ENCODE measurements around the gene STK38L.

STK38L gene

DNA sequence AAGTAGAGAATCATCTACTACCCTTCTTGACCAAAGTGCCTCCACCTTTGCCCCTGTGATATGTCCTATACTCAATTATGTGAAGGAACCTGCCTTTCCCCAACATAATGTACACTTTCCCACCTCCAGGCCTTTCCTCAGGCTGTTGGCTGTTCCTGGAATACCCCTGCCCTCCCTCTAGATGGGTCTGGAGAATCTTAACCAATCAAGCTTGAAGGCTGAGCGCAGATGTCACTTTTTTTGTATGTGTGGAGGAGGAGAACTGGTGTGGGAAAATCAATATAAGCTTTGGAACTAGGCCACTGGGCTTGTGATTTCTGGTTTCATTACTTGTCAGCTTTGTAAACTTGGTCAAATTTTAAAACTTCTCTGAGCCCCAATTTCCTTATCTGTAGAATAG is 93.3 kb downstream of the STK38L start:
- H3K27ac ChIP-seq = no peak overlapping the region
- H3K4me1 ChIP-seq = peaks cover 0 to 16% (median 11%) of the 10 kb centered on the region in 10 experiments; a peak in 14 of 20 replicates
- no peak overlapping the region for H3K4me2 ChIP-seq
- H3K4me3 ChIP-seq = no peak overlapping the region
- TF ChIP-seq Cebpa-rat (IDR thresholded peaks at IDR 0.05) = no peak
- no peaks in the 10 kb centered on the region for H3K36me3 ChIP-seq
- H3K27me3 ChIP-seq = peaks cover 26 to 40% (median 38%) of the 10 kb centered on the region in 11 experiments
- H4K20me1 ChIP-seq = no peaks in the 10 kb centered on the region; a peak in 3 of 22 replicates
- no peaks in the 10 kb centered on the region for H3K9me3 ChIP-seq (replicated peaks in 1 of 11)
- H3K9ac ChIP-seq = no peak overlapping the region

DNA sequence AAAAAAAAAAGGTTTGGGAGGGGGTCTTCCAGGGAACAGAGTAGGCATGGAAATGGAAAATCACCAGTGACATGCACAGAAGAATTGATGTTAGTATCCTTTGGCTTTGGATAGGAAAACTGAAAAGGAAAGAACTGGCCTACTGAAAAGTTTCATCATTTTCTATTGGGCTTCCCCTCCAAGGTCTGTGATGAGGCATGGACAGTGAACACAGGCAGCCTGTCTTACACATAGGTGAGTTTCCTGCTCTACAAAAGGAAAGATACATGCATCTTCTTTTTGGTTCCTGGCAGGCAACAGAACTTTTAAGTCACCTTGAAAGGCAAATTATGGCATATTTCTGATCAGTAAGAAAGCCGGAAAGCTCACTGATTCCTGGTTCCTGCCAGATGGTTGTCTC is 94.4 kb downstream of the STK38L start:
- H3K9me3 ChIP-seq (replicated peaks in 1 of 11) = no peaks in the 10 kb centered on the region
- no peaks in the 10 kb centered on the region for H3K36me3 ChIP-seq
- no peak overlapping the region for H3K9ac ChIP-seq
- no peaks in the 10 kb centered on the region; a peak in 3 of 22 replicates for H4K20me1 ChIP-seq
- peaks cover 15 to 29% (median 27%) of the 10 kb centered on the region in 11 experiments for H3K27me3 ChIP-seq
- TF ChIP-seq Cebpa-rat (IDR thresholded peaks at IDR 0.05) = no peak
- no peak overlapping the region for H3K27ac ChIP-seq
- H3K4me1 ChIP-seq = peaks cover 0 to 8% (median 5%) of the 10 kb centered on the region in 10 experiments; a peak in 9 of 20 replicates
- no peak overlapping the region for H3K4me2 ChIP-seq
- no peak overlapping the region for H3K4me3 ChIP-seq

DNA sequence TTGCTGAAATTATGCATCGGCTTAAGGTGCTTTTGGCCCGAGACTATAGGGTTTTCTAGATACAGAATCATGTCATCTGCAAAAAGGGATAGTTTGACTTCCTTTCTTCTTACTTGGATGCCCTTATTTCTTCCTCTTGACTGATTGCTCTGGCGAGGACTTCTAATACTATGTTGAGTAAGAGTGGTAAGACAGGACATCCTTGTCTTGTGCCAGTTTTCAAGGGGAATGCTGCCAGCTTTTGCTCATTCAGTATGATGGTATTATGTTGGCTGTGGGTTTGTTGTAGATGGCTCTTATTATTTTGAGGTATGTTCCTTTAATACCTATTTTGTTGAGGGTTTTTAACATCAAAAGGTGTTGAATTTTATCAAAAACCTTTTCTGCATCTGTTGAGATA is 96.9 kb downstream of the STK38L start:
- no peaks in the 10 kb centered on the region for H3K36me3 ChIP-seq
- no peak for TF ChIP-seq Cebpa-rat (IDR thresholded peaks at IDR 0.05)
- H4K20me1 ChIP-seq = no peaks in the 10 kb centered on the region; a peak in 1 of 22 replicates
- peaks cover 0 to 4% (median 2%) of the 10 kb centered on the region in 11 experiments; a peak in 5 of 22 replicates for H3K27me3 ChIP-seq
- no peaks in the 10 kb centered on the region for H3K9me3 ChIP-seq (replicated peaks in 1 of 11)
- no peak overlapping the region for H3K4me2 ChIP-seq
- no peak overlapping the region for H3K27ac ChIP-seq
- H3K4me1 ChIP-seq = no peaks in the 10 kb centered on the region
- no peak overlapping the region for H3K9ac ChIP-seq
- no peak overlapping the region for H3K4me3 ChIP-seq

DNA sequence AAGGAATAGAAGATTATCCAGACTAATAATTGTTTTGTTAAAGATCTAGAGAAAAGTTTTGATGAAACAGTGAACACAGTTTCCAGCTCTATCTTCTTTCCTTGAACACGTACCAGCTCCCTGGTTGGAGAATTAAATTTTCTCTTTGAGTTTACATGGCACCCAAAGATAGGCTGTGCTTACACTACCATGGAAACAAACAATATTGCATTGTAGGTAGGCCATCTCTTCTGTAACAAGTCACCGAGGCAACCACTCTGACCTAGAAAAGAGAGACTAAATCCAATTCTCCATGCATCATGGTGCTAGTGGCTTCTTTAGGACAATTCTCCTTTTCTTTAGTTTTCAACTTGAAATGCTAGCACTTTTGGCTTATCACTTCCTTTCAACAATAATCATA is 98.5 kb downstream of the STK38L start:
- TF ChIP-seq Cebpa-rat (IDR thresholded peaks at IDR 0.05) = no peak
- H3K9me3 ChIP-seq (replicated peaks in 1 of 11) = no peaks in the 10 kb centered on the region
- H3K36me3 ChIP-seq = no peaks in the 10 kb centered on the region
- no peak overlapping the region for H3K4me2 ChIP-seq
- no peak overlapping the region for H3K4me3 ChIP-seq
- H3K27me3 ChIP-seq = no peaks in the 10 kb centered on the region
- no peaks in the 10 kb centered on the region for H4K20me1 ChIP-seq
- H3K9ac ChIP-seq = no peak overlapping the region
- H3K4me1 ChIP-seq = no peaks in the 10 kb centered on the region
- H3K27ac ChIP-seq = no peak overlapping the region

DNA sequence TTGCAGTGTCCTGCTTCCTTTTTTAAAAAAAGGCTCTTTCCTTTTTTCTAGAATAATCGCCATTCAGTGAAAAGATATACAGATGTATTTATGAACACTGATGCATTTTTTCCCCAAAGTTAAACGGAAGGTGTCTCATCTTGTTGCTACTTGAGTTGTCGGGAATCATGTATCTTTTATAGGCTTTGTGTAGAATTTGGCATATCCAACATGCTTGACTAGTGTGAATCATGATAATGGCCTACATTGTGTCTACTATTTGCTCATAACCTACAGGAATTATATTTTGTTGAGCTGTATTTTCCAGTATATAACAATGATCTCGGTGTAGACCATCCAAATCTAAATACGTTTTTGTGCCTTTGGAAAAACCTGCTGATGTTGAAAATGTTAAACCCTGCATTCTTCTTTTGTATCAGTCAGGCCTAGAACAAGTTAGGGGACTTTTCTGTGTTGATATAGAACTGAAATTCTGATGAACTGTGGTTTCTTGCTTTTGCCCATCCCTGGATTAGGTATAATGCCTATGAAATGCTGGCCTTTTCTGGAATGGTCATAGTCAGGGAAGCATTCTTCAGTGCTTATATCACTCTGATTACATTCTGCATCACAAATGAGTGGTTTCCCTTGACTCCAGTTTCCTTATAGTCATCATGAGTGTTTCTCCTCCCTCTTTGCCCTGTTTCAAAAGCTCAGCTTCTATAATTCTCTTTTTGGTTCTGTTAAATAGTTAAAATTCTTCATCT is 99.3 kb downstream of the STK38L start:
- no peaks in the 10 kb centered on the region for H3K9me3 ChIP-seq (replicated peaks in 1 of 11)
- no peaks in the 10 kb centered on the region for H3K36me3 ChIP-seq
- no peaks in the 10 kb centered on the region for H4K20me1 ChIP-seq
- no peak overlapping the region for H3K4me3 ChIP-seq
- H3K4me2 ChIP-seq = no peak overlapping the region
- H3K27ac ChIP-seq = no peak overlapping the region
- TF ChIP-seq Cebpa-rat (IDR thresholded peaks at IDR 0.05) = no peak
- no peaks in the 10 kb centered on the region for H3K4me1 ChIP-seq
- H3K27me3 ChIP-seq = no peaks in the 10 kb centered on the region
- no peak overlapping the region for H3K9ac ChIP-seq

DNA sequence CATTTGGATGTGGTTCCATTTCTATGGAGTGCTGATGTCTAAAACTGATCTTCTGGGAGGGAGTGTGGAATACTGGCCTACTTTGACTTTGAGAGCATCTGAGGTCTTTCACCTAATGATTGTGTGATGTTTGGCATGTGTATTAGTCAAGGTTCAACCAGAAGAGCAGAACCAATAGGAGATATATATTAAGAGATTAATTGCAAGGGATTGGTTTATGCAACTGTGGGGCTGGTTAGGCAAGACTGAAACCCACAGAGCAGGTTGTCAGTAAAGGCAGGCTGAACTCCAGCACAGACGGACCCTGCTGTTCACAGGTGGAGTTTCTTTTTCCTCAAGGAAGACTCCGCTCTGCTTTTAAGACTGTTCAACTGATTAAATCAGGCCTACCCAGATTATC is 100.2 kb downstream of the STK38L start:
- TF ChIP-seq Cebpa-rat (IDR thresholded peaks at IDR 0.05) = no peak
- Histone ChIP-seq H3K9me3 (replicated peaks in 1 of 11) (no peaks in the 10 kb centered on the region), H3K4me3 (no peak overlapping the region), H3K4me2 (no peak overlapping the region), H3K9ac (no peak overlapping the region), H4K20me1 (no peaks in the 10 kb centered on the region), H3K27ac (no peak overlapping the region), H3K4me1 (no peaks in the 10 kb centered on the region), H3K27me3 (no peaks in the 10 kb centered on the region), H3K36me3 (no peaks in the 10 kb centered on the region)

DNA sequence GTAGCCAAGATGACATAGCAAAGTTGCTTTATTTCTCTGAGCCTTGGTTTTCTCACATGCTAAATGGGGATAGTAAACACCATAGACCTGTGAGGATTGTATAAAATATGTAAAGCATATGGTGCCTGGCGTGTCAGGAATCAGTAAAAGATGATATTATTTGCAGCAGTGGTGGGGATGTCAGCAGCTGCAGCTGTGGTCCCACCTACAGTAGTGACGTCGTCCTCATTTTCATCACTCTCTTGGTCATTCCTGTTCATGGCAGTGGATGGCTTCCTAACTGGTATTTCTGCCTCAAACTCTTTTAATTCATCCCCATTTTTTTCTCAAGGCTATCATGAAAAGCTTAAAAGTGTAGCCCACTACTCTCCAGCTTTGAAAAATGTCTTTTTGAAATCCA is 100.7 kb downstream of the STK38L start:
- H3K4me1 ChIP-seq = no peaks in the 10 kb centered on the region
- no peaks in the 10 kb centered on the region for H3K27me3 ChIP-seq
- no peaks in the 10 kb centered on the region for H3K9me3 ChIP-seq (replicated peaks in 1 of 11)
- no peaks in the 10 kb centered on the region for H4K20me1 ChIP-seq
- no peak overlapping the region for H3K9ac ChIP-seq
- no peaks in the 10 kb centered on the region for H3K36me3 ChIP-seq
- no peak overlapping the region for H3K4me3 ChIP-seq
- no peak overlapping the region for H3K27ac ChIP-seq
- H3K4me2 ChIP-seq = no peak overlapping the region
- no peak for TF ChIP-seq Cebpa-rat (IDR thresholded peaks at IDR 0.05)

DNA sequence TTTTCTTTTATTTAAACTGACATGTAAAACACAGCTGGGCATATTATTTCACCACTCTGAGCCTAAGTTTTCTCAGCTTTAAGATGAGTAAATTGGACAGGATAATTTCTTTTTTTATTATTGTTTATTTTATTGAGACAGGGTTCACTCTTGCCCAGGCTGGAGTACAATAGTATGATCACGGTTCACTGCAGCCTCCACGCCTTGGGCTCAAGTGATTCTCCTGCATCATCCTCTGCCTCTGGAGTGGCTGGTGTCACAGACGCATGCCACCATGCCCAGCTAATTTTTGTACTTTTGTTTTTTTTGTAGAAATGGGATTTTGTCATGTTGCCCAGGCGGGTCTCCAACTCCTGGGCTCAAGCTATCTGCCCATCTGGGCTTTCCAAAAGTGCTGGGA is 101.3 kb downstream of the STK38L start:
- TF ChIP-seq Cebpa-rat (IDR thresholded peaks at IDR 0.05) = no peak
- H3K9me3 ChIP-seq (replicated peaks in 1 of 11) = no peaks in the 10 kb centered on the region
- no peak overlapping the region for H3K4me3 ChIP-seq
- no peak overlapping the region for H3K27ac ChIP-seq
- H3K4me2 ChIP-seq = no peak overlapping the region
- no peaks in the 10 kb centered on the region for H3K36me3 ChIP-seq
- H4K20me1 ChIP-seq = no peaks in the 10 kb centered on the region
- no peaks in the 10 kb centered on the region for H3K4me1 ChIP-seq
- no peaks in the 10 kb centered on the region for H3K27me3 ChIP-seq
- H3K9ac ChIP-seq = no peak overlapping the region

DNA sequence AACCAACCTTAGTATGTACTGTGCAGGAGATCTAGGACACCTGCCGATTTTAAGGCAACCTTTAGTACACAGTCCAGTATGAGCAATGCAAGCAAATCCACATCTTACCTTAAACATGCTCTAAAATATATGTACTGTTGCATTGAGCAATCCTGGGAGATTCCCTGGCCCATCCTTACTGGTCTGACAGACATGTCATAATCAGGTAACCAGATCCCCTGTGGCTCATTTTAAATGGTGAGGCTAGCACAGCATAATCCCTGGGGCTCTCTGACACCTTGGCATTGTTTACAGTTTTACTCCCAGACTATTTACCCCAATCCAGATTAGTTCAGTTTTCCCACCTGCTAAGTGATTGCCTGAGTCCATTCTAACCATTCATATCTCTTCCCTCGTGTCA is 103.7 kb downstream of the STK38L start:
- Histone ChIP-seq H3K4me1 (no peaks in the 10 kb centered on the region), H3K9me3 (replicated peaks in 1 of 11) (no peaks in the 10 kb centered on the region), H3K27ac (no peak overlapping the region), H3K4me3 (no peak overlapping the region), H3K36me3 (no peaks in the 10 kb centered on the region), H3K4me2 (no peak overlapping the region), H3K27me3 (no peaks in the 10 kb centered on the region), H4K20me1 (no peaks in the 10 kb centered on the region), H3K9ac (no peak overlapping the region)
- no peak for TF ChIP-seq Cebpa-rat (IDR thresholded peaks at IDR 0.05)

DNA sequence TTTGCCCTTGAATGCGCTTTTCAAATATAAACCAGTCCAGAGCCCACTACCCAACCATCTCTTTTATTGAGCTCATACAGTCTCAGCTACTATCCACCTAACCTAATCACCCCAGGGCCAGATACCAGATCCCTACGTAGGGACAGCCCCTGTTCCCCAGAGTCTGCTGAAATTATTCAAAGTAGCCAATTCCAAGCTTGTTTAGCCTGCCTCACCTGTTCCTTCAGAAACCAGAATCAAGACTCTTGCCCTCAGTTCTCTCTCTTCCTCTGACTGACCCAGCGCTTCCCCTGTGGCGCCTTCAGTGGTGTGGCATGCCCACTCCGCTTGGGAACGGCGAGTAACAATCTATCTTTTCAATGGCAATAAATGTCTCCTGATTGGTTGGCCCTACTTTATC is 107.4 kb downstream of the STK38L start:
- no peaks in the 10 kb centered on the region for H3K36me3 ChIP-seq

More for the DNA sequence above, 107.4 kb downstream of the STK38L start:
- Histone ChIP-seq H3K4me1 (no peaks in the 10 kb centered on the region), H4K20me1 (no peaks in the 10 kb centered on the region), H3K27ac (no peak overlapping the region), H3K4me2 (no peak overlapping the region), H3K9ac (no peak overlapping the region), H3K4me3 (no peak overlapping the region), H3K27me3 (no peaks in the 10 kb centered on the region), H3K9me3 (replicated peaks in 1 of 11) (no peaks in the 10 kb centered on the region)
- TF ChIP-seq Cebpa-rat (IDR thresholded peaks at IDR 0.05) = no peak

Measured in BLaER1 treated with 17β-estradiol and CSF1 and Interleukin-3, amounts not matched to agents 10 nM and 100 nM (cell line).